Measurements from ENCODE around the gene ROBO2. TPM values are rescaled to one million over a fixed set of nuclear protein-coding genes. Genes with fewer than 3 reads are reported as not detected.

The ROBO2 gene
- total RNA-seq, 4 donors from 2014 or later = under 0.01 to 2.9 (median 1.0) TPM

DNA sequence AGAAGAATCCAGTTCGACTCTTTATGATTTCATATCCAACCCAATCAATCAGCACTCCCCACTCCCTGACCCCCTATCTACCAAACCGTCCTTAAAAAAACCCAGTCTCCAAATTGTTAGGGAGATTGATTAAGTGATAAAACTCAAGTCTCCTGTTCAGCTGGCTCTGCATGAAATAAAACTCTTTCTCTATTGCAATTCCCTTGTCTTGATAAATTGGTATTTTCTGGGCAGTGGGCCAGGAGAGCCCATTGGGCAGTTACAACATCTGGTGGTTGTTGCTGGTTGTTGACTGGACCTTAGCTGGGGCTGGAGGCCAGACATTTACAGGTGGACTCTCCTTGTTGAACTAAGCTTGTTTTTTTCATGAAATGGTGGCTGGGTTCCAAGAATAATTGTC is 642.3 kb downstream of the ROBO2 start:
- WGBS, 2 donors (ENCODE audit: low coverage in 1 of 2) = 25 to 47% methylated on average over 2 of the region's 2 CpGs
- Histone ChIP-seq H3K4me3 (no peak overlapping the region), H3K27ac (no peak overlapping the region), H3K27me3 (no peaks in the 10 kb centered on the region), H3K36me3 (no peaks in the 10 kb centered on the region), H3K4me1 (no peaks in the 10 kb centered on the region), H3K9me3 (peaks cover 0 to 25% (median 0%) of the 10 kb centered on the region in 3 donors)
- TF ChIP-seq, protein P1, sequence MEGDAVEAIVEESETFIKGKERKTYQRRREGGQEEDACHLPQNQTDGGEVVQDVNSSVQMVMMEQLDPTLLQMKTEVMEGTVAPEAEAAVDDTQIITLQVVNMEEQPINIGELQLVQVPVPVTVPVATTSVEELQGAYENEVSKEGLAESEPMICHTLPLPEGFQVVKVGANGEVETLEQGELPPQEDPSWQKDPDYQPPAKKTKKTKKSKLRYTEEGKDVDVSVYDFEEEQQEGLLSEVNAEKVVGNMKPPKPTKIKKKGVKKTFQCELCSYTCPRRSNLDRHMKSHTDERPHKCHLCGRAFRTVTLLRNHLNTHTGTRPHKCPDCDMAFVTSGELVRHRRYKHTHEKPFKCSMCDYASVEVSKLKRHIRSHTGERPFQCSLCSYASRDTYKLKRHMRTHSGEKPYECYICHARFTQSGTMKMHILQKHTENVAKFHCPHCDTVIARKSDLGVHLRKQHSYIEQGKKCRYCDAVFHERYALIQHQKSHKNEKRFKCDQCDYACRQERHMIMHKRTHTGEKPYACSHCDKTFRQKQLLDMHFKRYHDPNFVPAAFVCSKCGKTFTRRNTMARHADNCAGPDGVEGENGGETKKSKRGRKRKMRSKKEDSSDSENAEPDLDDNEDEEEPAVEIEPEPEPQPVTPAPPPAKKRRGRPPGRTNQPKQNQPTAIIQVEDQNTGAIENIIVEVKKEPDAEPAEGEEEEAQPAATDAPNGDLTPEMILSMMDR (IDR thresholded peaks at IDR 0.05) = no peak
- TF ChIP-seq POLR2A (IDR thresholded peaks at IDR 0.05) (no peak), EP300 (IDR thresholded peaks at IDR 0.05) (no peak), POLR2AphosphoS5 (IDR thresholded peaks at IDR 0.05) (no peak)
- ATAC-seq = no peak

GRCh38 chr3:77684115-77684514 is 644.2 kb downstream of the ROBO2 start:
- Histone ChIP-seq H3K36me3 (no peaks in the 10 kb centered on the region), H3K9me3 (peaks cover 0 to 25% (median 0%) of the 10 kb centered on the region in 3 donors), H3K4me1 (no peaks in the 10 kb centered on the region), H3K27me3 (no peaks in the 10 kb centered on the region), H3K27ac (no peak overlapping the region), H3K4me3 (no peak overlapping the region)
- no peak for TF ChIP-seq EP300 (IDR thresholded peaks at IDR 0.05)
- TF ChIP-seq POLR2AphosphoS5 (IDR thresholded peaks at IDR 0.05) = no peak
- TF ChIP-seq, protein P1 (IDR thresholded peaks at IDR 0.05) = no peak
- no peak for TF ChIP-seq POLR2A (IDR thresholded peaks at IDR 0.05)
- ATAC-seq = no peak

GRCh38 chr3:77685713-77686112 is 645.8 kb downstream of the ROBO2 start:
- Histone ChIP-seq H3K9me3 (peaks cover 0 to 25% (median 0%) of the 10 kb centered on the region in 3 donors), H3K4me3 (no peak overlapping the region), H3K27ac (no peak overlapping the region), H3K4me1 (no peaks in the 10 kb centered on the region), H3K27me3 (no peaks in the 10 kb centered on the region), H3K36me3 (no peaks in the 10 kb centered on the region)
- 43 to 59% methylated on average over 1 to 3 of the region's 3 CpGs for WGBS, 2 donors (ENCODE audit: low coverage in 1 of 2)
- no peak for ATAC-seq
- TF ChIP-seq, protein P1 (IDR thresholded peaks at IDR 0.05) = no peak
- no peak for TF ChIP-seq POLR2AphosphoS5 (IDR thresholded peaks at IDR 0.05)
- no peak for TF ChIP-seq POLR2A (IDR thresholded peaks at IDR 0.05)
- TF ChIP-seq EP300 (IDR thresholded peaks at IDR 0.05) = no peak

DNA sequence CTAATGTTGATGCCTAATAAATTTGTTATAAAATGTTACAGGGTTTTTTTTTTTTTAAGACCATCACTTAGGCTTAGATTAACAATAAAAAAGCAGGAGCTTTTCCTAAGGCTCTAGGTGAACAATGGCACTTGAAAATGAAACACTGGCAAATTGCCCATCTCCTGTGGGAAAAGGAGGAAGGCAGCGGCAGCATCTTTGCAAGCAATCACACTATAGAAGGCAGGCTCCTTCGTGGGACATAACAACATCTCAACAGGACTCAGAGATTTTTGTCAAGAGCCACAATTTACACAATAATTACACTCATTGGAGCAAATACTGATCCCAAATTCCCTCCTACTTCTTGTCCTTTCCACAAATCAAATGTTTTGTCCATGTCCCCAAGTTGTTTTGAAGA is 646.7 kb downstream of the ROBO2 start:
- WGBS, 2 donors (ENCODE audit: low coverage in 1 of 2) = 8 to 34% methylated on average over 2 of the region's 2 CpGs

GRCh38 chr3:77687545-77687944 is 647.6 kb downstream of the ROBO2 start:
- Histone ChIP-seq H3K36me3 (no peaks in the 10 kb centered on the region), H3K4me3 (no peak overlapping the region)
- WGBS, 2 donors (ENCODE audit: low coverage in 1 of 2) = 43 to 48% methylated on average over 3 of the region's 3 CpGs

More for the DNA sequence above, 646.7 kb downstream of the ROBO2 start:
- Histone ChIP-seq H3K4me3 (no peak overlapping the region), H3K4me1 (no peaks in the 10 kb centered on the region), H3K27ac (no peak overlapping the region), H3K27me3 (no peaks in the 10 kb centered on the region), H3K9me3 (peaks cover 0 to 18% (median 0%) of the 10 kb centered on the region in 3 donors), H3K36me3 (no peaks in the 10 kb centered on the region)
- no peak for TF ChIP-seq POLR2A (IDR thresholded peaks at IDR 0.05)
- TF ChIP-seq, protein P1 (IDR thresholded peaks at IDR 0.05) = no peak
- TF ChIP-seq POLR2AphosphoS5 (IDR thresholded peaks at IDR 0.05) = no peak
- no peak for TF ChIP-seq EP300 (IDR thresholded peaks at IDR 0.05)
- ATAC-seq = no peak

More at GRCh38 chr3:77687545-77687944, 647.6 kb downstream of the ROBO2 start:
- H3K27me3 ChIP-seq = no peaks in the 10 kb centered on the region
- H3K9me3 ChIP-seq = peaks cover 0 to 8% (median 0%) of the 10 kb centered on the region in 3 donors
- TF ChIP-seq, protein P1 (IDR thresholded peaks at IDR 0.05) = no peak
- TF ChIP-seq POLR2A (IDR thresholded peaks at IDR 0.05) (no peak), POLR2AphosphoS5 (IDR thresholded peaks at IDR 0.05) (no peak), EP300 (IDR thresholded peaks at IDR 0.05) (no peak)
- H3K27ac ChIP-seq = no peak overlapping the region
- ATAC-seq = no peak
- no peaks in the 10 kb centered on the region for H3K4me1 ChIP-seq
